Caco-2 (cell line): Measurements from ENCODE around the gene DRGX. TPM values are rescaled to one million over a fixed set of nuclear protein-coding genes. Genes with fewer than 3 reads are reported as not detected.

Experiments used
- BruUV-seq: library from RNA; stranded (reverse); fragments of 400-500 nt; replicated peaks from 2 replicates; lab custom pipeline; 2021; lab: Mats Ljungman, UMichigan
- CTCF ChIA-PET: fragments of 300-600 bp; sonication (Branson Sonifier 250); formaldehyde crosslinking; loops from one replicate; lab custom pipeline; 2022; ENCODE audit warnings: antibody characterized with exemption; lab: Charles Lee
- POLR2A ChIA-PET: fragments of 300-600 bp; sonication (Branson Sonifier 250); formaldehyde crosslinking; loops from one replicate; lab custom pipeline; 2022; ENCODE audit warnings: antibody characterized with exemption; lab: Charles Lee
- DNase-seq, 2 experiments: peaks; one replicate each; pipeline versions ENCODE4 v3.0.0 to v3.0.0-alpha.2; 2020 to 2022
- H3K27me3 ChIP-seq: replicated peaks from 2 replicates; pipeline ENCODE4 v1.6.0; 2011; ENCODE audit warnings: low read length; ENCODE audit not compliant: control insufficient read depth, insufficient read depth
- H3K36me3 ChIP-seq: 2 replicates; pipeline ENCODE4 v1.5.1; 2011; ENCODE audit warnings: low read length; ENCODE audit not compliant: control insufficient read depth, insufficient read depth
- H3K4me1 ChIP-seq: fragments of 250-450 bp; sonication (Bioruptor Pico); 2 replicates; pipeline ENCODE4 v1.5.1; 2020; ENCODE audit warnings: mild to moderate bottlenecking
- H3K4me3 ChIP-seq: 2 replicates; pipeline ENCODE4 v1.5.1; 2011; ENCODE audit warnings: low read depth, mild to moderate bottlenecking, control low read depth, low read length
- H3K9me3 ChIP-seq: fragments of 250-450 bp; sonication (Bioruptor Pico); 2 replicates; pipeline ENCODE4 v1.5.1; 2020; ENCODE audit warnings: mild to moderate bottlenecking, moderate library complexity
- H3K27ac Mint-ChIP-seq: one replicate; pipeline ENCODE4 v1.8.0; 2022; ENCODE audit warnings: mixed read lengths; ENCODE audit not compliant: unreplicated experiment
- H3K27me3 Mint-ChIP-seq: one replicate; pipeline ENCODE4 v1.8.0; 2022; ENCODE audit warnings: mixed read lengths; ENCODE audit not compliant: insufficient read depth, unreplicated experiment
- H3K36me3 Mint-ChIP-seq: one replicate; pipeline ENCODE4 v1.8.0; 2022; ENCODE audit warnings: mild to moderate bottlenecking, mixed read lengths; ENCODE audit not compliant: insufficient read depth, unreplicated experiment
- H3K4me1 Mint-ChIP-seq: one replicate; pipeline ENCODE4 v1.8.0; 2022; ENCODE audit warnings: low read depth, mixed read lengths; ENCODE audit not compliant: unreplicated experiment
- H3K4me3 Mint-ChIP-seq: one replicate; pipeline ENCODE4 v1.8.0; 2022; ENCODE audit warnings: mild to moderate bottlenecking, moderate library complexity, mixed read lengths; ENCODE audit not compliant: unreplicated experiment
- H3K9me3 Mint-ChIP-seq: one replicate; pipeline ENCODE4 v1.8.0; 2022; ENCODE audit warnings: mixed read lengths; ENCODE audit not compliant: unreplicated experiment
- CTCF ChIP-seq, 2 experiments: fragments of 200-600 bp in 1 of 2; IDR thresholded peaks; 1 replicate in 1 of 2; 2 replicates in 1 of 2; pipeline versions ENCODE4 v1.5.1 to v1.8.0; 2011 to 2022; ENCODE audit warnings: antibody characterized with exemption in 1 of 2, control low read depth in 1 of 2, inconsistent platforms in 1 of 2, low read depth in 1 of 2, low read length in 1 of 2, mild to moderate bottlenecking in 1 of 2, moderate library complexity in 1 of 2; ENCODE audit not compliant: insufficient read depth in 1 of 2, severe bottlenecking in 1 of 2, unreplicated experiment in 1 of 2
- intact Hi-C: fragments of 100-400 bp; cut with micrococcal nuclease; formaldehyde crosslinking; loops from one replicate; pipeline ENCODE4 v1.10.0; 2022; ENCODE audit not compliant: unreplicated experiment
- total RNA-seq: library from RNA; stranded (reverse); gene quantifications from 2 replicates; pipeline ENCODE4 v1.2.3, GENCODE V29; 2022

Gene DRGX
- total RNA-seq, 1 experiment from 2014 or later = not detected

- H3K27me3 ChIP-seq = no peaks in the 10 kb centered on the region; the same call in 1 of the 2 replicates
- no peak overlapping the region for H3K27ac Mint-ChIP-seq
- H3K4me1 Mint-ChIP-seq = peaks cover 6% of the 10 kb centered on the region
- DNase-seq = no peak
- no peaks in the 10 kb centered on the region for H3K9me3 Mint-ChIP-seq
- no peaks in the 10 kb centered on the region for H3K36me3 ChIP-seq
- no peak for TF ChIP-seq CTCF (IDR thresholded peaks at IDR 0.05; ENCODE audit: insufficient read depth in 1 of 2, low read depth in 1 of 2, low read length in 1 of 2, severe bottlenecking in 1 of 2, unreplicated experiment in 1 of 2)
- POLR2A ChIA-PET = no interaction called here
- CTCF ChIA-PET = interaction anchor here (0.6 to 4.9 kb wide), 22 partner anchors 9 to 750 kb away, joined by 3 to 133 read pairs (median 6); partner anchors contain the start of genes DRGX and ERCC6
- no TSS peak for BruUV-seq
- H3K4me3 Mint-ChIP-seq = no peak overlapping the region
- peaks cover 3% of the 10 kb centered on the region; the same call in 1 of the 2 replicates for H3K4me1 ChIP-seq
- no peaks in the 10 kb centered on the region for H3K36me3 Mint-ChIP-seq
- no peak overlapping the region for H3K4me3 ChIP-seq
- intact Hi-C loops = loop anchor here (1.0 kb wide), 4 partner anchors 12 to 426 kb away; no protein-coding TSS in a partner anchor
- peaks cover 16% of the 10 kb centered on the region for H3K27me3 Mint-ChIP-seq
- no peaks in the 10 kb centered on the region for H3K9me3 ChIP-seq
Measured at GRCh38 chr10:49407151-49407550, 11.3 kb upstream of the DRGX start.

- BruUV-seq = no TSS peak
- Histone ChIP-seq H3K4me1 (no peaks in the 10 kb centered on the region), H3K9me3 (no peaks in the 10 kb centered on the region), H3K27me3 (no peaks in the 10 kb centered on the region; the same call in 1 of the 2 replicates), H3K36me3 (no peaks in the 10 kb centered on the region), H3K4me3 (no peak overlapping the region)
- H3K9me3 Mint-ChIP-seq = no peaks in the 10 kb centered on the region
- H3K27me3 Mint-ChIP-seq = peaks cover 25% of the 10 kb centered on the region
- H3K36me3 Mint-ChIP-seq = no peaks in the 10 kb centered on the region
- ChIA-PET POLR2A (no interaction called here), CTCF (interaction anchor here (1.1 to 2.3 kb wide), 2 partner anchors 107 to 115 kb away, joined by 4 to 6 read pairs; no protein-coding TSS in a partner anchor)
- no peak overlapping the region for H3K4me3 Mint-ChIP-seq
- H3K27ac Mint-ChIP-seq = no peak overlapping the region
- intact Hi-C loops = no loop called here
- no peak for TF ChIP-seq CTCF (IDR thresholded peaks at IDR 0.05; ENCODE audit: insufficient read depth in 1 of 2, low read depth in 1 of 2, low read length in 1 of 2, severe bottlenecking in 1 of 2, unreplicated experiment in 1 of 2)
- DNase-seq = no peak
- H3K4me1 Mint-ChIP-seq = no peaks in the 10 kb centered on the region
Measured at GRCh38 chr10:49404321-49404878, 8.5 kb upstream of the DRGX start.

GRCh38 chr10:49403363-49403762 lies 7.5 kb upstream of the DRGX start:
- no TSS peak for BruUV-seq
- no peaks in the 10 kb centered on the region for H3K9me3 Mint-ChIP-seq

More at GRCh38 chr10:49403363-49403762, 7.5 kb upstream of the DRGX start:
- no peak for TF ChIP-seq CTCF (IDR thresholded peaks at IDR 0.05; ENCODE audit: insufficient read depth in 1 of 2, low read depth in 1 of 2, low read length in 1 of 2, severe bottlenecking in 1 of 2, unreplicated experiment in 1 of 2)
- no peak overlapping the region for H3K4me3 ChIP-seq
- Mint-ChIP-seq H3K4me1 (no peaks in the 10 kb centered on the region), H3K36me3 (no peaks in the 10 kb centered on the region), H3K27ac (no peak overlapping the region), H3K4me3 (no peak overlapping the region), H3K27me3 (peaks cover 29% of the 10 kb centered on the region)
- no peaks in the 10 kb centered on the region; the same call in none of the 2 replicates for H3K27me3 ChIP-seq
- POLR2A ChIA-PET = no interaction called here
- H3K9me3 ChIP-seq = no peaks in the 10 kb centered on the region
- CTCF ChIA-PET = interaction anchor here (0.6 to 2.3 kb wide), 2 partner anchors 12 to 109 kb away, joined by 3 to 6 read pairs; no protein-coding TSS in a partner anchor
- H3K36me3 ChIP-seq = no peaks in the 10 kb centered on the region
- intact Hi-C loops = no loop called here
- no peaks in the 10 kb centered on the region for H3K4me1 ChIP-seq
- DNase-seq = no peak
